Heart right ventricle (tissue), 16 donors: ENCODE measurements around the gene EHMT1. TPM values are rescaled to one million over a fixed set of nuclear protein-coding genes. Genes with fewer than 3 reads are reported as not detected.

Source experiments
- ATAC-seq, 8 donors: fragments of 200-7000 bp; cut with Tn5 transposase; one replicate each; pipeline ENCODE4 v1.9.1; 2020; ENCODE audit warnings: mild to moderate bottlenecking in 8 of 8, moderate library complexity in 8 of 8, moderate number of reproducible peaks in 1 of 8
- DNase-seq, 2 donors: peaks; one replicate each; pipeline ENCODE4 v3.0.0-alpha.2; 2020
- H3K27ac ChIP-seq, 10 donors: fragments of 200-600 bp; sonication (generic) in 2 of 10; one replicate each; pipeline versions ENCODE4 v1.5.0 to v1.8.0; 2020 to 2022; ENCODE audit warnings: mild to moderate bottlenecking in 3 of 10
- H3K27me3 ChIP-seq, 7 donors: fragments of 200-600 bp; one replicate each; pipeline ENCODE4 v1.8.0; 2021 to 2022; ENCODE audit warnings: mild to moderate bottlenecking in 2 of 7
- H3K36me3 ChIP-seq, 9 donors: fragments of 200-600 bp; sonication (generic) in 1 of 9; one replicate each; pipeline versions ENCODE4 v1.5.0 to v1.8.0; 2020 to 2022; ENCODE audit warnings: mild to moderate bottlenecking in 2 of 9
- H3K4me1 ChIP-seq, 9 donors: fragments of 200-600 bp; sonication (generic) in 1 of 9; one replicate each; pipeline versions ENCODE4 v1.5.0 to v1.8.0; 2020 to 2022; ENCODE audit warnings: mild to moderate bottlenecking in 4 of 9
- H3K4me3 ChIP-seq, 10 donors: fragments of 200-600 bp; sonication (generic) in 2 of 10; one replicate each; pipeline versions ENCODE4 v1.5.0 to v1.8.0; 2020 to 2022; ENCODE audit warnings: mild to moderate bottlenecking in 7 of 10, moderate library complexity in 2 of 10
- H3K9me3 ChIP-seq, 11 donors: fragments of 200-600 bp in 10 of 11; sonication (generic) in 2 of 11; one replicate each; pipeline versions ENCODE4 v1.5.0 to v1.8.0; 2013 to 2022; ENCODE audit warnings: mild to moderate bottlenecking in 2 of 11, control low read depth in 1 of 11, moderate library complexity in 1 of 11
- WGBS, 2 donors: extraction: QIAGEN DNeasy Blood & Tissue Kit; methylation state at CpG; one replicate each; pipeline ENCODE4 v1.1.7; 2013; ENCODE audit warnings: inconsistent platforms in 1 of 2; 5-methylcytosine and 5-hydroxymethylcytosine counted together
- intact Hi-C, 10 donors: fragments of 100-400 bp; cut with DNase I; formaldehyde crosslinking; loops; one replicate each; pipeline versions ENCODE4 v1.11.1 to v1.14.2; 2022
- polyA plus RNA-seq, 2 donors: library from polyadenylated mRNA; stranded (reverse); fragments of 200-250 nt; gene quantifications; one replicate each; pipeline ENCODE4 v1.2.3, GENCODE V29; 2013
- total RNA-seq, 10 donors: library from RNA; stranded (reverse); fragmentation: NEBNext Ultra II Directional in 3 of 10; extraction: Animal tissue kit (Norgen Biotek cat#: 25700) in 3 of 10; gene quantifications; one replicate each; pipeline versions ENCODE4 v1.2.1 to v1.2.4, GENCODE V29; 2021 to 2023
- TF ChIP-seq, protein P1 (sequence below), 9 donors: fragments of 200-600 bp; sonication (generic) in 2 of 9; IDR thresholded peaks; one replicate each; pipeline versions ENCODE4 v1.5.0 to v1.8.0; 2021 to 2022; ENCODE audit warnings: antibody characterized with exemption in 9 of 9, mild to moderate bottlenecking in 5 of 9, moderate library complexity in 1 of 9
- donor health status: Arrhythmogenic right ventricular cardiomyopathy.
- donor health status: ischemic (EF 13 %, LVEDD 7.1; RV severe dilation, severe dysfunction).
- donor health status: healthy with polysubstance abuse.
- donor health status: DM: no; HTN: yes; CAD: no.
- donor health status: DM: no; HTN: no; CAD: no.
- donor health status: ischemic (EF 25% LVEDD 6.9; RV normal size, moderate dysfunction).
- donor health status: ischemic (EF 25% LVEDD 5.7; RV mildly dilated, moderate dysfunction).
- donor health status: healthy.
- donor health status: DM: yes; HTN: yes; CAD: no.
- donor health status: Ischemic cardiomyopathy.
- donor health status: ischemic (EF 35%, LVEDD 5.7; RV mildly dilated, moderate dysfunction).
- donor health status: nonischemic (EF 11% LVEDD 7.7; RV severe dilation, severe dysfunction).
- donor health status: DM: yes; HTN: yes; CAD: no.
- donor health status: PGD.
- donor health status: ischemic (EF 29% LVEDD 5.4; RV normal size, mild dysfunction).
- donor health status: nonischemic (EF 23%, LVEDD 6.1; RV moderate dilation, normal function).

The EHMT1 gene
- total and polyA plus RNA-seq, 12 donors, result 19.6 to 45.1 (median 31.1) TPM

DNA sequence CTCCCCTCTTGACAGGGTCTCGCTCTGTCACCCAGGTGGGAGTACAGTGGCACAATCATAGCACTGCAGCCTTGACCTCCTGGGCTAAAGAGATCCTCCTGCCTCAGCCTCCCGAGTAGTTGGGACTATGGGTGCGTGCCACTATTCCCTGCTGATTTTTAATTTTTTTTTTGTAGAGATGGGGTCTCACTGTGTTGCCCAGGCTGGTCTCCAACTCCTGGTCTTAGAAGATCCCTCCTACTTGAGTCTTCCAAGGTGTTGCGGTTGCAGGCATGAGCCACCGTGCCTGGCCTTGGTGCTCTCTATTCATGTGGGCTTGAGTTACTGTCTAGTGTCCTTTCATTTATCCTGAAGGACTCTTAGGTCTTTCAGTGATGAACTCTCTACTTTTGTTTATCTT, 24.1 kb downstream of the EHMT1 start:
- Histone ChIP-seq H3K36me3 (peaks cover 0 to 49% (median 0%) of the 10 kb centered on the region in 9 donors), H3K9me3 (no peaks in the 10 kb centered on the region), H3K27ac (no peak overlapping the region), H3K27me3 (no peaks in the 10 kb centered on the region), H3K4me3 (no peak overlapping the region), H3K4me1 (peaks cover 0 to 42% (median 13%) of the 10 kb centered on the region in 9 donors)
- WGBS, 2 donors, result 96% methylated on average over 5 of the region's 5 CpGs
- TF ChIP-seq, protein P1, sequence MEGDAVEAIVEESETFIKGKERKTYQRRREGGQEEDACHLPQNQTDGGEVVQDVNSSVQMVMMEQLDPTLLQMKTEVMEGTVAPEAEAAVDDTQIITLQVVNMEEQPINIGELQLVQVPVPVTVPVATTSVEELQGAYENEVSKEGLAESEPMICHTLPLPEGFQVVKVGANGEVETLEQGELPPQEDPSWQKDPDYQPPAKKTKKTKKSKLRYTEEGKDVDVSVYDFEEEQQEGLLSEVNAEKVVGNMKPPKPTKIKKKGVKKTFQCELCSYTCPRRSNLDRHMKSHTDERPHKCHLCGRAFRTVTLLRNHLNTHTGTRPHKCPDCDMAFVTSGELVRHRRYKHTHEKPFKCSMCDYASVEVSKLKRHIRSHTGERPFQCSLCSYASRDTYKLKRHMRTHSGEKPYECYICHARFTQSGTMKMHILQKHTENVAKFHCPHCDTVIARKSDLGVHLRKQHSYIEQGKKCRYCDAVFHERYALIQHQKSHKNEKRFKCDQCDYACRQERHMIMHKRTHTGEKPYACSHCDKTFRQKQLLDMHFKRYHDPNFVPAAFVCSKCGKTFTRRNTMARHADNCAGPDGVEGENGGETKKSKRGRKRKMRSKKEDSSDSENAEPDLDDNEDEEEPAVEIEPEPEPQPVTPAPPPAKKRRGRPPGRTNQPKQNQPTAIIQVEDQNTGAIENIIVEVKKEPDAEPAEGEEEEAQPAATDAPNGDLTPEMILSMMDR (IDR thresholded peaks at IDR 0.05), result no peak
- DNase-seq, result no peak
- intact Hi-C loops, result no loop called here
- no peak for ATAC-seq

DNA sequence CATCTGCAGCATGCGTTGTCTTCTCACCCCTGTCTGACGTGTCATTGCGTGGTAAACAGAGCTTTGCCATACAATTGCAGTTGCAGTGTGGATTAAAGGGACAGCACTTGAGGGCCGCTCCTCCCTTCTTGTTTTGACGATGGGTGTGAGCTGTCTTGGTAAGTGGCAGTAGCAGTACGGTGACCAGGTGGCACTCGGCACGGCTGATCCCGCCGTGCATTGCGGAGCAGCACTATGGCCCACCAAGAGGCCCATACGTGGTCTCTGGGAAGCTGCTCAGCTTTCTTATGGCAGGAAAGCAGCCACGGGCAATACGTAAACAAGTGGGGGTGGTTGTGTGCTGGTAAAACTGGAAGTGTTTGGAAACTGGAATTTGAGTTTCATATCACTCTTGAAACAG, 25.1 kb downstream of the EHMT1 start:
- H3K27ac ChIP-seq, result peak overlapping the region in 1 of 10 donors; percentile 10
- H3K4me1 ChIP-seq, result peaks cover 0 to 36% (median 12%) of the 10 kb centered on the region in 9 donors
- H3K9me3 ChIP-seq, result no peaks in the 10 kb centered on the region
- TF ChIP-seq, protein P1 (IDR thresholded peaks at IDR 0.05), result no peak
- H3K4me3 ChIP-seq, result no peak overlapping the region
- intact Hi-C loops, result no loop called here
- H3K36me3 ChIP-seq, result peaks cover 0 to 53% (median 0%) of the 10 kb centered on the region in 9 donors
- 94 to 95% methylated on average over 14 of the region's 14 CpGs for WGBS, 2 donors
- DNase-seq (no peak), ATAC-seq (no peak)
- no peaks in the 10 kb centered on the region for H3K27me3 ChIP-seq

DNA sequence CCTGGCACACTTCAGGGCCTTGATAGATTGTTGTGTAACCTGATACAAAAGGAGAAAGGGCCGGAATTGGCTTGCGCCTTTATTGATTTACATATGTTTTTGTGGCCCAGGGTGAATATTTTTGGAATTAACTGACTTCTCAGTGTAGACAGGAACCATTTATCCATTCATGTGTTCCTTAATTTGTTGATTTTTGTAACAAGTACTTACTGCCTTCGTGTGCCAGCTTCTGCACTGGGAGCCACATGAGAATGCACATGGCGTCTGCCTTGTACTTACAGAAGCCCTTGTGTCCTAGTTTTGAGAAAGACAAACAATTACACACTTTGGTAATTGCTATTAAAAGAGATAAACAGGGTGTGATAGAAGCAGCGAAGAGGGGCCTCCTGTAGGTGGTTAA, 26.4 kb downstream of the EHMT1 start:
- H3K36me3 ChIP-seq, result peaks cover 0 to 56% (median 0%) of the 10 kb centered on the region in 9 donors
- H3K27me3 ChIP-seq, result no peaks in the 10 kb centered on the region
- H3K9me3 ChIP-seq, result no peaks in the 10 kb centered on the region
- 92 to 98% methylated on average over 5 of the region's 5 CpGs for WGBS, 2 donors
- DNase-seq (no peak), ATAC-seq (no peak)
- H3K4me3 ChIP-seq, result no peak overlapping the region
- H3K27ac ChIP-seq, result no peak overlapping the region
- TF ChIP-seq, protein P1 (IDR thresholded peaks at IDR 0.05), result no peak
- H3K4me1 ChIP-seq, result peaks cover 0 to 32% (median 7%) of the 10 kb centered on the region in 9 donors
- intact Hi-C loops, result no loop called here

DNA sequence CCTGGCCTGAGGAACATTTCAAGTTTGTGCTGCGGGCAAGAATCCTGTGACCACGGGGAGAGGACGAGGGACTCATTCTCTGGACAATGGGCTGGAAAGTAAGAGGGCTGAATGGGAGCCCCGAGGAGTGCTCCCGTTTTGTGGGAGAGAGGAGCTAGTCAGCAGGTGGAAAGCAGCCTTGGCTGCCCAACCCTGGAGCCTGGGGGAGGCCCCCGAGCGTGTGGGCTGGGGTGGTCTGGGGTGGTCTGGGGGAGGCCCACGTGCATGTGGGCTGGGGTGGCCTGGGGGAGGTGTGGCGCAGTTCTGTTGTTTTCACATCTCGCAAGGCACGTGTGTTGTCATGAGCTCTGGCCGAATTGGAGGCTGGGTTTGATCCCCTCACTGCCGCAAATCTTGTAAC, 27.5 kb downstream of the EHMT1 start:
- 90 to 91% methylated on average over 13 of the region's 13 CpGs for WGBS, 2 donors
- Histone ChIP-seq H3K27ac (no peak overlapping the region), H3K36me3 (peaks cover 0 to 59% (median 0%) of the 10 kb centered on the region in 9 donors), H3K9me3 (no peaks in the 10 kb centered on the region), H3K4me1 (peaks cover 0 to 31% (median 6%) of the 10 kb centered on the region in 9 donors), H3K27me3 (no peaks in the 10 kb centered on the region), H3K4me3 (no peak overlapping the region)
- intact Hi-C loops, result no loop called here
- ATAC-seq, result no peak
- TF ChIP-seq, protein P1 (IDR thresholded peaks at IDR 0.05), result no peak
- DNase-seq, result no peak
